ENCODE measurements around the gene NTM. TPM values are rescaled to one million over a fixed set of nuclear protein-coding genes. Genes with fewer than 3 reads are reported as not detected.

The NTM gene
- total and polyA plus RNA-seq, 2 of the 8 experiments (the other 6 are each of a cell fraction or from before 2014, with no cell fraction given) = 13.4 to 20.0 TPM

GRCh38 chr11:132052342-132052741 lies 681.9 kb downstream of the NTM start (continued):
- no peak for TF ChIP-seq SP1 (IDR thresholded peaks at IDR 0.05; ENCODE audit: low read depth, low read length)
